GM19372 (cell line): ENCODE measurements around the gene KCNJ14.

Source experiments
- ATAC-seq: cut with Tn5 transposase; IDR thresholded peaks from one replicate; pipeline ENCODE4 v1.9.1; 2021; ENCODE audit warnings: mild to moderate bottlenecking, low read depth, moderate library complexity; ENCODE audit not compliant: unreplicated experiment

The KCNJ14 gene

DNA sequence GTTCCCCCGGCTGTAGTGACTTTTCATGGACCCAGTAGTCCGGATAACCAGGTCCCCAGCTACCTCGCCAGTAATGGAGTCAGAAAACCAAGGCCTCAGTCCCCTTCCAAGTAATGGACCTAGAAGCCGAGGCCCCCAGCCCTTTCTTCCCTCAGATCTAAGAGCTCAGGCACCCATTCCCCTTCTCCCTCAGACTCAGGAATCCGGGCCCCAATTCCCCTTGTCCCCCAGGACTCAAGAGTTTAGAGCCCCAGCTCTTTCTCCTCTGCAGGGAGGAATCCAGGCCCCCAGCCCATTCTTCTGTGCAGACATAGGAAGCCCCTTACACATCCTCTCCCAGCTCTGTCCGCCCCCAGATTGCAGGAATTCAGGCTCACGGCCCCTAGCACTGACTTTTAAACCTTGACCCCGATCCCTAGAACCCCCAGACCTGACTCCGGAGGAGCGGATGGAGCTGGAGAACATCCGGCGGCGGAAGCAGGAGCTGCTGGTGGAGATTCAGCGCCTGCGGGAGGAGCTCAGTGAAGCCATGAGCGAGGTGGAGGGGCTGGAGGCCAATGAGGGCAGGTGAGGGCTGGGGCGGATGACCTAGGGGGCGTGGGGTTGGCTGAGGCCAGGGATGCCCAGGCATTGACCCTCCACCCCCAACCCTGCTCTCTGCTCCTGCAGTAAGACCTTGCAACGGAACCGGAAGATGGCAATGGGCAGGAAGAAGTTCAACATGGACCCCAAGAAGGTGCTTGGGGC is 14.7 kb downstream of the KCNJ14 start:
- no peak for ATAC-seq

DNA sequence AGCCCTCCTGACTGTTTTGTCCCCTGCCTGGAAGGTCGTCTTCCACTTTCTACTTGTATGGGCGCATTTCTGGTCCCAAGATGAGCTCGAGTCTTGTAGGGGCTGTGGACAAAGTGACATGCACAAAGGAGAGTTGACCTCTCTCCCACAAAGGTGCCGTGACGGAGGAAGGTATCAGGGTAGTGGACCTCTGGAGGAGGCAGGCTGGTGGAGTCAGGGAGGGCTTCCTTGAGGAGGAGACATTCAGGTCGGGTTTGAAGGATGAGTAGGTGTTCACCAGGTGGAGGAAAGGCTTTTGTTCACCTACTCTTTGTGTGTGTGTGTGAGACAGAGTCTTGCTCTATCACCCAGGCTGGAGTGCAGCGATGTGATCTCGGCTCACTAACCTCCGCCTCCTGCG is 15.5 kb downstream of the KCNJ14 start:
- ATAC-seq, result no peak

DNA sequence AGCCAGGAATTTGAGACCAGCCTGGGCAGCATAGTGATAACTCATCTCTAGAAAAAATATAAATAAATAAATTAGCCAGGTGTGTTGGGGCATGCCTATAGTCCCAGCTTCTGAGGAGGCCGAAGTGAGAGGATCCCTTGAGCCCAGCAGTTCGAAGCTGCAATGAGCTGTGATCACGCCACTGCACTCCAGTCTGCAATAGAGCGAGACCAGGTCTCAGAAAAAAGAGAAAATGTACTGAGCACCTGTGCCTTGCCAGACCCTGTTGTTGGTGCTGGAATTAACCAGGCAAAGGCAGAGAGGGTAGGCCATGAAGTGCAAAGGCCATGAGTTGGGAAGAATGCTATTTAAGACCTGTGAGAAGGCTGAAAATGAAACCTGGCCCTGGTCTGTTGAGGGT is 16.5 kb downstream of the KCNJ14 start:
- no peak for ATAC-seq

DNA sequence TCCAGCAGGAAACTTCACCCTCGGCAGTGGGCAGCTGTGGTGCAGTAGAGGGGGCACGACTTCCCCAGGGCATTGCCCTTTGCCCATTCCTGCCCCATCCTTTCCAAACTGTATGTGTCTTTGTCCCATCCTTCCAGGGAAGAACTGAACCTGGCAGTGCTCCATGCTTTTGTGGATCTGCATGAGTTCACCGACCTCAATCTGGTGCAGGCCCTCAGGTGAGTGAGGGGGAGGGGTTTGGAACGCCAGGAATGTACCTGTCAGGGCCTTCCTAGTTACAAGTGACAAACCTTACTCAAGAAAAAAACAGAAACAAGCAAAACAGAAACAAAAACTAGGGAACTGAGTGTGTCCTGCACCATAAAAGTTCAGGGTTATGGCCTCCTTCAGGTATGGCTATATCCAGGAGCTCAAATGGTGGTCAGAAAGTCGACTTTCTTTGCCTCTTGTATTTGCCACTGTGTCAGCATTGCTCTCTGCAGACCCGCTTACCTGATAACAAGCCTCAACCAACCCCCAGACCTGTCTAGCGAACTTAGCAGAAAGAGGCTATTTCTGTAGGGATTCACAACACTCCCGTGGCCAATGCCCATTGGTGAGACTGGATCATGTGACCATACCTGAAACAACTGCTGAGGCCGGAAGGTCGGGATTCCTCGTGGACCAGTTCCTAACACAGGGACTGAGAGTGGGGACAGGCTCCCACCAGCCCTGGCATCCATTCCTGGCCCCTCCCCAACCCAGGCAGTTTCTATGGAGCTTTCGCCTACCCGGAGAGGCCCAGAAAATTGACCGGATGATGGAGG is 18.0 kb downstream of the KCNJ14 start:
- no peak for ATAC-seq

DNA sequence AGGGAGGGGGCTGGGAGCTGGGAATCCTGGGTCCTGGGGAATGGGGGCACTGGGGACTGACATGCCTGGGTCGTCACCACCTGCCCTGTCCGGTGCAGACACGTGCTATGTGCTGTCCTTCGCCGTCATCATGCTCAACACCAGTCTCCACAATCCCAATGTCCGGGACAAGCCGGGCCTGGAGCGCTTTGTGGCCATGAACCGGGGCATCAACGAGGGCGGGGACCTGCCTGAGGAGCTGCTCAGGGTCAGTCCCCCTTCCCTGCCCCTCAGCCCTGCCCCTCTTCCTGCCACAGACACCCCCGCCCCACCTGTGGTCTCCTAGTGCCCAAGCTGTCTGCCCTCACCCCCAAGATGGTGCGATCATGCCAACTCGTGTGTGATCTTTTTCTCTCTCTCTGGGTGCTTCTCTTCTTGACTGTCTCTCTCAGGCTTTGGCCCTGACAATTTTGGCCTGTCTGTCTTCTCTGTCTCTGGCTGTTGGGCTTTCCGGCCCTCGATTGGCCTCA is 18.8 kb downstream of the KCNJ14 start:
- ATAC-seq, result no peak

DNA sequence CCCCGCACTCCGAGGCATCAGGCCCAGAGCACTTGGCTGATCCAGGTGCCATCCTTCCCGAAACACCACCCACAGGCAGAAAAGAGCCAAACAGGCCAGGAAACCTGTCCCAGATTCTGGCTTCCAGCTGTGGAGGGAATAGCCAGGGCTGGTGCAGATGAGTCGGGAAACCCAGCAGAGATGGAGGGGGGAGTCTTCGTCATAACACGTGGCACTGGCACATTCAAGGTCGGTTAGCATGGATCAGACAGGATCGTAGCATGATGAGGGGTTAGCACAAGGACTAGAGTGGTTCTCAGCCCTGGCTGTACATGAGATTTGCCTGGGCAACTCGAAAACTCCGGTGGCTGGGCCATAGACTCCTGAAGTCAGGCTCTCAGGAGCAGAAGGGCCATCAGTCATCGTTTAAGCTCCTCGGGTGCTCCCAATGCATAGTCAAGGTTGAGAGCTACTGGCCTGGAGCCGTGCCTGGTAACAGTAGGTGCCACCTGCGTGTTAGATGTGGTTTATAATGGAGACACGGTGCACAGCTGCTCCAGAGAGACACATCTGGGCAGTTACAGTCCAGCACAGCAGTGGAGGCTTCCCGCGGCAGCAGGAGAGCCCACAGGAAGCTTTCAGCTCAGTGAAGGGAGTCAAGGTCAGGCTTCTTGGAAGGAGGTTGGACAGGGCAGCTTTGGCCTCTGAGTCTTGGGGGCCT is 20.1 kb downstream of the KCNJ14 start:
- ATAC-seq, result no peak

DNA sequence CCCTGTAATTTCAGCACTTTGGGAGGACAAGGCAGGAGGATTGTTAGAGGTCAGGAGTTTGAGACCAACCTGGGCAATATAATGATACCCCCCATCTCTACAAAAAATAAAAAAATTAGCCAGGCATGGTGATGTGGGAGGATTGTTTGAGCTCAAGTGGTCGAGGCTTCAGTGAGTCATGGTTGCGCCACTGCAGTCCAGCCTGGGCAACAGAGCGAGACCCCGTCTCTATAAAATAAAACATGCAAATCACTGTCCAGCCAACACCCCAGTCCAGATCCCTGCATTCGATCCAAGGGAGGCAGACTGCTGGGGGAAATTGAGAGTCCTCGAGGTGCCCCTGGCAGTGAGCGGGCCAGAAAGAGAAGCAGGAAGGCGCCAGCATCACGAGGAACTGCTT is 20.8 kb downstream of the KCNJ14 start:
- no peak for ATAC-seq

DNA sequence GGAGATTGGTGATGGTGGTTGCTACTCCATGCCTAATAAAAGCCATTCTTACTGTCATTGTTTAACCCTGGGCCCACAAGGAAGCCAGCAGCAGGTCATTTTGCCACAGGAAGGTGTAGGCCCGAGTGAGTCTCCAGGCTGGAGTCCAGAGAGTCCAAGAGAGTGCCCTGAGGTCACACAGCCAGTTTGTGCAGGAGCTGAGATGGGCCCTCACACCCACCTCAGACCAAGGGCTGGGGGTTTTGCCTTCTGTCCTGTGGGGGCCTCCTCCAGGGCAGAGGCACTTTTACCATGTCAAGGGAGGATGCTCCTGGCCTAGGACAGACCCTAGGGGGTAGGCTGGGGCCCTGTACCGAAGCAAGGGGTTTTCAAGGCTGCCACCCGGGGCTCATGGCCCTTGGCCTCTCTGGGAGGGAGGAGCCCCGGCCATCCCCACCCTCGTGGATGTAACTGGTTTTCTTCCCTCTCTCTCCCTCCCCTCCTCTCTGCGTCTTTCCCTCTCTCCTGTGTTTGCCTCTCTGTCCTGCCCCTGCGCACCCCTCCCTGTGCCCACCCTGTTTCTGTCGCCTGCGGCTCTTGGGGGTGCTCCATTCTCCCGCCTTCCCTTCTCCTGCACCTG is 21.8 kb downstream of the KCNJ14 start:
- no peak for ATAC-seq

DNA sequence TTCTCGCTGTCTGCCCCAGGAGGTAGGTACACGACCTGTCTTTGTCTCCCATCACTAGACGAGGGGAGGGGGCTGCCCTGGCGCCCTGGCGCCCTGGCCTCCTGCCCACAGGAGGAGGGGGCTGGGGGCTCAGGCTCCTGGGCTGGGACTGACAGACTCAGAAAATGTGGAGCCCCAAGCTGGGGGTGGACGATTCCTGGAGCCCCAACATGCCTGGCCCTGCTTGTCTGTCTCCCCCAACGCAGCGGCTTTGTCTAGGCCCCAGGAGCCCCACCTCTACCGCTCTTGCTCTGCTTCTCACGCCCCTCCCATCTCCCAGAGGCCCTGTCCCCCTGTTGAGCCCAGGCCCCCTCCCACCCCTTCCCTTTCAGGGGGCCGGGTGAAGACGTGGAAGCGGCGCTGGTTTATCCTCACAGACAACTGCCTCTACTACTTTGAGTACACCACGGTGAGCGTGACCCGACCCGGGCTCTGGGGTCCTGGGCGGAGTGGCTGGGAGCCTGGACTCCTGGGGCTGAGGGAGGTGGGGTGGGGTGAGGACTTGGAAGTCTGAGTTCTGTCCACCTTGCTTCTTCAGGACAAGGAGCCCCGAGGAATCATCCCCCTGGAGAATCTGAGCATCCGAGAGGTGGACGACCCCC is 22.4 kb downstream of the KCNJ14 start:
- ATAC-seq, result no peak

DNA sequence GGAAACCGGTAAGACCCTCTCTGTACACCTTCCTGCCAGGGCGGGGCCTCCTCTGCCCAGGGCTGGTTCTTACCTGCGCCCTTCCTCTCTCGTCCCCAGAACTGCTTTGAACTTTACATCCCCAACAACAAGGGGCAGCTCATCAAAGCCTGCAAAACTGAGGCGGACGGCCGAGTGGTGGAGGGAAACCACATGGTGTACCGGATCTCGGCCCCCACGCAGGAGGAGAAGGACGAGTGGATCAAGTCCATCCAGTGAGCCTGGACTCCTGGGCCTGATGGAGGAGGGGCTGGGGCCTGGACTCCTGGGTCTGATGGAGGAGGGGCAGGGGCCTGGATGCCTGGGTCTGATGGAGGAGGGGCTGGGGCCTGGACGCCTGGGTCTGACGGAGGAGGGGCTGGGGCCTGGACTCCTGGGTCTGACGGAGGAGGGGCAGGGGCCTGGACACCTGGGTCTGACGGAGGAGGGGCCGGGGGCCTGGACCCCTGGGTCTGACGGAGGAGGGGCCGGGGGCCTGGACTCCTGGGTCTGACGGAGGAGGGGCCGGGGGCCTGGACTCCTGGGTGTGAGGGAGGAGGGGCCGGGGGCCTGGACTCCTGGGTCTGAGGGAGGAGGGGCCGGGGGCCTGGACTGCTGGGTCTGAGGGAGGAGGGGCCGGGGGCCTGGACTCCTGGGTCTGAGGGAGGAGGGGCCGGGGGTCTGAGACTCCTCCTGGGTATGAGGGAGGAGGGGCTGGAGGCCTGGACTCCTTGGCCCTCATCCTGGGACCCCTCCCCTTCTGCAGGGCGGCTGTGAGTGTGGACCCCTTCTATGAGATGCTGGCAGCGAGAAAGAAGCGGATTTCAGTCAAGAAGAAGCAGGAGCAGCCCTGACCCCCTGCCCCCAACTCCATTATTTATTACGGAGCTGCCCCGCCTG is 23.2 kb downstream of the KCNJ14 start:
- ATAC-seq, result no peak

DNA sequence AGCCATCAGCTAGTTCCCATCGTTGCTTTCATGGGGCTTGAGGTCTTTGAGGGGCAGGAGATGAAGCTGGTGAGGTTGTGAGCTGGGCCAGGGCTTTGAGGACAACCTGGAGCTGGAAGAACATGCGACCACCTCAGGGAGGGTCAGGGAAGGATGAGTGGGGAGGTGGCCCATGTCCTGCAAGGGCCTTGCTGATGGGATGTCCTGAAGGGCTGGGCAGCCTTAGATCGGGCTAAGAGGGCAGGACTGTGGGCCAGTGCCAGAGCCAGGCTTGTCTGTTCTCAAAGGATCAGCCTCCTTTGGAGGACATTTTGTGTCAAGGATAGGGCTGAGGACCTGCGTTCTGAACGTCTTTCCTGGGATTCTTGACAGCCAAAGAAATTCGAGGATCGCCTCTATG is 24.3 kb downstream of the KCNJ14 start:
- no peak for ATAC-seq

DNA sequence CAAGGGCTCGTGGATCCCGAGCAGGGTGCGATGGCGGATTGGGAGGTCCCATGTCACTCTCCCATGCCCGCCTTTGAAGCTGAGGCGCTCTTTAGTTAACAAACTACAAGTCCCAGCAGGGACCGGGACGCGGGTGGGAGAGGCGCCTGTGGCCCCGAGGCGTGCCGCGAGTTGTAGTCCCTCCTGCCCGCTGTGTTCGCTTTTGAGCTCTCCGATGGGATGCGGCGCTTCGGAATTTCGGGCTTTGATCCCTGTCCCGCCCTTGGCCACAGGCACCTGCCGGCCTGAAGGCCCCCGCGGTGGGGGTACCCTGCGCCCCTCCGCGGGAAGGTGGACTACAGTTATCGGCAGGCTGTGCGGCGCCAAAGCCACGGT is 24.8 kb downstream of the KCNJ14 start:
- ATAC-seq, result no peak

DNA sequence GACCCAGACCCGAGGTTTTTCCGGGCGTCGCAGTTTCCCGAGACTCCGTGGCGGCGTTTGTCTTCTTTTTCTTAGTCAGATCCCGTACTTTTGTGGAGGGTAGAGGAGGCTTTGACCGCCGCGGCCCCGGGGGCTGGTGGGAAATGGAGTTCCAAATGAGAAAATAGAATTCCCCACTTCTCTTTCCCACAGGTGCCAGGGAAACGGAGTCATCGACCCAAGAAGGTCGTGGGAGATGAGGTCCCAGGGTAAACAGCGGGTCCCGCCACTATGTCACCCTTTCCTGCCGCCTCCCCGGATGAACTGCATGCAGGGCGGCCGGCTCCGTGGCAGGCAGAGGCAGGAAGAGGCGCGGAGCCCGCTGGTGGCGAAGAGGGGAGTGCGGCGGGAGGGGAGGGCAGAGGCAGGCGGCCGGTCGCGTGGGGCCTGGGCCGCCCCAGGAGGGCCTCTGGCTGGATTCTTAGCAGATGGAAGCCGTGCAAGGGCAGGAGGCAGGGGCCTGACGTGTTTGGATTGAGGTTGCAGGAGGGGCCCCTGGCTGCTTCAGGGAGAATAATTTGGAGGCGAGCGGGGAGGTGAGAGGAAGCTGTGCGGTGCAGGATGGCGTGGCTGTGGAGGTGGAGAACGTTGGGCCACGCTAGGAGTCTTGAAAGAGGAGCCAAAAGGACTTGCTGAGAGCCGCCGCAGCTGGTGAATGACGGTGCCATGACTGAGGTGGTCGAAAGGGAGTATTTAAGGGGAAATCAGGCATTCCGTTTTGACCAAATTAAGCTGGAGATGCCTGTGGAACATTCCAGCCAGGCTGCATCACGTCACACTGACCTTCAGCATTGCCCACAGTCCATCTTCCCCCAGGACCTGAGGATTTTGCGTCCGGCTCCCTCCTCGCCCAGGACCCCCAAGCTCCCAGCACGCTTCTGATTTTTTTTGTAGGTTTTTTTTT is 25.5 kb downstream of the KCNJ14 start:
- no peak for ATAC-seq

DNA sequence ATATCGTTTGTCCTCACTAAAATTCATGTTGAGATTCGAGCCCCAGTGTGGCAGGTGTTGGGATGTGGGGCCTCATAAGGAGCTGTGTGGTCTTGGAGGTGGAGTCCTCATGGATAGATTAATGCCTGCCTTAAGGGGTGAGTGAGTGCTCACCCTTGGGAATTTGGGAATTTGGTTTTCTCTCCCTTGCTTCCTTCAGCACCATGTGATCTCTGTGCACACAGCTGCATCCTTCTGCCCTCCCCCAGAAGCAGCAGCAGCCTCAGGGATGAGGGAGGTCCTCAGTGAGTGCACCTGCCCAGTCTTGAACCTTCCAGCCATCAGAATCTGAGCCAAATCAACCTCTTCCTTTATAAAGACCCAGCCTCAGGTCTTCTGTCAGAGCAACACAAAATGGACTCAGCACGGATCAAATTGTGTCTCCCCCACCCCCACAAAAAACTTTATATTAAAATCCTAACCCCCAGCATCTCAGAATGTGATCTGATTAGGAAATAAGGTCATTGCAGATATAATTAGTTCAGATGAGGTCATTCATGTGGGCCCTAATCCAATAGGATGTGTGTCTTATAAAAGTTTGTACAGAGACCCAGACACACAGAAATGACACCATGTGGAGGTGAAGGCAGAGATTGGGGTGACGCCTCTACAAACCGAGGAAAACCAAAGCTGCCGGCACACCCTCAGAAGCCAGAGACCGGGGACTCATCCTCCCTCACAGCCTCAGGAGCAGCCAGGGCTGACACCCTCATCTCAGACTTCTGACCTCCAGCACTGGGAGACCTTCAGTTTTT is 26.7 kb downstream of the KCNJ14 start:
- ATAC-seq, result no peak

DNA sequence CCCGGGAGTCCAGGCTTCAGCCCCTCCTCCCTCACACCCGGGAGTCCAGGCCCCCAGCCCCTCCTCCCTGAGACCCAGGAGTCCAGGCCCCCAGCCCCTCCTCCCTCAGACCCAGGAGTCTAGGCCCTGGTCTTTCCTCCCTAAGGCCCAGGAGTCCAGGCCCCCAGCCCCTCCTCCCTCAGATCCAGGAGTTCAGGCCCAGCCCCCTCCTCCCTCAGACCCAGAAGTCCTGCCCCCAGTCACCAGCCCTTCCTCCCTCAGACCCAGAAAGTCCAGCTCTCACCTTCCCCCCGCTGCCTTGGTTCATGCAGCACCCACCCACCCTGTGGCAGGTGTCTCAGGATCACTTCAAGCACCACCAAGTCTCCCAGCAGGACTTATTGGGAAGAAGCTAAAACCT is 27.9 kb downstream of the KCNJ14 start:
- ATAC-seq, result no peak

DNA sequence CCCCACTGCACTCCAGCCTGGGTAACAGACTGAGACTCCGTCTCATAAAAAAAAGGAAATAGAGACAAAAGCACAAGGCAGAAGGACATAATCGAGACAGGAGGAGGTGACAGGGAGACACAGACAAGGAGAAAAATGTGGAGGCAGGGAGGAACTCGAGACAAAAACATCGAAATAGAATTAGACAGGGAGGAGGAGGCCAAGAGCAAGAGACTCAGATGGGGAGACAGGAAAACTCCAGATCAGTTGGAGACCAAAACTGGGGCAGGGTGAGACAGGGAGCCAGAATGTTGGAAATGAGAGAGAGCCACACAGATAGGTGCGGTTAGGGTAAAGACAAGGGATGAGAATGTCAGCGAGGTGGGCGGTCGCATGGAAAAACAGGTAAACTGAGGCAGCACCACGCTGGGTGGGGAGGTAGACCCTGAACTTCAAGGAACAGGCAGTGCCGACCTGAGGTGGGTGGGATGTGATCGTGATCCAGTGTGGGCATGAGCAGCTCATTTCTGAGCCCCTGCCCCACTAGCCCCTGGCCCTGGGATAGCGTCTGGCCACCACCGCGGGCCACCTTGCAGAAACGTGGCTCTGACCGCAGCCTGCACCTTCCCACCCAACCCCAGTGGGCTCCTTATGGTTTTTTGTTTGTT is 29.0 kb downstream of the KCNJ14 start:
- ATAC-seq, result no peak
